ENCODE data around the gene KIN.
"Not testable (repeated sequence)": the region's sequence is repeated elsewhere in the genome, so short reads cannot be mapped to it uniquely, and the experiment has no call there.

KIN gene

DNA sequence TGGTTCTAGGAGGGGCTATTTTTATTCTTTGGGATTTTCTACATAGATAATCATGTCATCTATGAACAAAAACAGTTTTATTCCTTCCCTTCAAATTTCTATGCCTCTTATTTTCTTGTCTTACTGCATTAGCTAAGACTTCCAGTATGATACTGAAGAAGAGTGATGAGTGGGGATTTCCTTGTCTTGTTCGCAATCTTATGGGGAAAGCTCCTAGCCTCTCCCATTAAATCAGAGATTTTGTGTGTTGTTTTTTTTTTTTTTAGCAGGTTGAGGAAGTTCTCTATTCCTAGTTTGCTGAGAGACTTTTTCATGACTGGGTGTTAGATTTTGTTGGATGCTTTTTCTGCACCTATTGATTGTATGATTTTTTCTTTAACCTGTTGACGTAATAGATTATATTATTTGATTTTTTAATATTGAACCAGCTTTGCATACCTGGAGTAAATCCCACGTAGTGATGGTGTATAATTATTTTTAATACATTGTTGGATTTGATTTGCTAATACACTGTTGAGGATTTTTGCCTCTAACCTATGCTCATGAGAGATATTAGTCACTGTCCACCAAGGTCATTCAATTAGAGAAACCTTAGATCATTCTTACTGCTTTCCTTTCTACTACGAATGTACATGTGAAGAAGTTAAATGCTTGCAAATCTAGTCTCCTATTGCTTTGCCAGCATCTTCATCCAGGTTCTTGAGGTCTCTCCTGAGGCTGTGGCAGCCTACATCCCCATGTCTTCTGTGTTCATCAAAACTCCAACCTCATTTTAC, 6.6 kb upstream of the KIN start:
- DNase-seq: no peak

DNA sequence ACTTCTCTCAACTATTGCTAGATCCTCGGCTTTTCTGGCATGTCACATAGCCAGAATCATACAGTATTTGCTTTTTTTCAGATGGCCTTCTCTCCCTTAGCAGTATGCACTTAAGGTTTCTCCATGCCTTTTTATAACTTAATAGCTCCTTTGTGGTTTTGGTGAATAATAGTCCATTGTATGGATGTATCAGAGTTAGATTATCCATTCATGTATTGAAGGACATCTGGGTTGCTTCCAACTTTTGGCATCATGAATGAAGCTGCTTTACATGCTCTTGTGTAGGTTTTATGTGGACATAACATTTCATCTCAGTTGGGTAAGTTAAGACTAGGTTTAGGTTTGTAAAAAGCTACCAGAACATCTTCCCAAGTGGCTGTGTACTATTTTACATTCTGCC, 4.7 kb upstream of the KIN start:
- peak in 1 of 2 donors; percentile 13 for DNase-seq

DNA sequence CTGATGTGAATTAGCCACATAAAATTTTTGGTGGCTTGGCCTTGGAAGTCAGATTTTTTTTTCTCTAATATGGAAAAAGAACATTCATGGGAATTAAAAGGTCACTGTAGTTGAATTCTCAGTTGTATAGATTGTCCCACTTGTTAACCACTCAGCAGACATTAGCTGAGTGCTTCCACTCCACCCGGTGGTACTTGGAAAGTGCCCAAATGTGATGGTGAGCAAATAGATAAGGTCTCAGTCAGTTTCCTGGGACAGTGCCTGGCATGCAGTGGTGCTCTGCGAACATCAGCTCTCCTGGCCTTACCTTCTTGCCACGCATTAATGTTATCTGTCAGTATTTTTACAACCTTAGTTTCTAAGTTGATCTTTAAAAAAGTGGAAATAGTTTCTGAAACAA, 1.6 kb upstream of the KIN start:
- no peak for DNase-seq

DNA sequence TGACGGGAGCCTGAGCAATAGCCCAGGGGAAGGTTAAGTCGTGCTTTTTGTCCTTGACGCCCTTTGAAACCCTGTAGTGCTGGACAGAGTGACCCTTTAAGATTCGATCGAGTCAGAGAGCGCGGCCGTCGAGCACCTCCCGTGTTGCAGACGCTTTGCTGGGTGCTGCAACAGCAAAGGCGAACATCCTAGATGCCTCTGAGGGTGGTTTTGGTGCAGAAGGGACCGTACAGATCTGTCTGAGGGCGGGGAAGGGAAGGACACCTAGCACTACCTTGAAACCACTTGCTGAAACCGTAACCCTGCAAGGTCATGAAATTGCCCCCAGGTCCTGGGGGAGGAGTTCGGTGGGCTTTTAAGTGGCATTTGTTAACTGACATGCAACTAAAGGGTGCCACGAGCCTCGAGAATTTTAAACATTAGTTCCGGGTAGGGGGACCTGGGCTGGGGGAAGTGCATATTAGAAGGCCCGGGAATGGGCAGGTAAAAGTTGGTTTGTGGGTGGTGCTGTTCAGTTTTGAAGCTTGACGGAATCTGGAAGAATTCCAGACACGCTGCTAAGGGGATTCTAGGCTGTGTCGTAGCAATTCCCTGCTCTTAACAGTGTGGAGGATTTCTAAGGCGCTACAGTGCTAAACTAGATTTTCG, 970 bp upstream of the KIN start:
- no peak for DNase-seq

DNA sequence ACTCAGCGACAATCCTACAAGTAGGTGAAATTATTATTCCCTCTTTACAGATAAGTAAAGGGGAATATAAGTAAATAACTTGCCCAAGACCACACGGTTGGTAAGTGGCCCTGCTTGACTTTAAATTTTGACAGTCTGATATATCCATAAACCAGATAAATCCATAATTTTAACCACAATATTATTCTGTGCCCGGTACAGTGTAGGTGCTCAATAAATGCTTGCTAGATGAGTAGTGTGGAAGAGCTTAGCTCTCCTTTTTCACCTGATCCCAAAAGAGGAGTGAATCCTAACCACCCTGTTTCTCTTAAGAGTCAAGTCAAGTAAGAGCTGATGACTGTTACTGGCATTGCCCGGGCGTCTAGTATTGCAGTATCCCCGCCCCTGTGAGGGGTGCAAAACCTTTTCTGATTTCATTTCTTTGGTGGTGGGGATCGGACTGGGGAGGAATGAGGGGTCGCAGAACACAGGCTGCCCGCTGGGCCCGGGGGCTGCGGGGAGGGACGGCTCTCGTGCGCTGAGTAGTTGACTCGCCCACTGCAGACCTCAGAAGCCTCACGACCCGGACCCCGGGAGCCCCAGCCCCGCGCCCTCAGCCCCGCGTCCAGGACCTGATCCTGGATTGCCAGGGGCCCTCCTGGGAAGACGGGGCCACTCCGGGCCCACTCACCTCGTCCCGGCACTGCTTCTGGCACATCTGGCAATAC, 490 bp downstream of the KIN start:
- no peak for DNase-seq

DNA sequence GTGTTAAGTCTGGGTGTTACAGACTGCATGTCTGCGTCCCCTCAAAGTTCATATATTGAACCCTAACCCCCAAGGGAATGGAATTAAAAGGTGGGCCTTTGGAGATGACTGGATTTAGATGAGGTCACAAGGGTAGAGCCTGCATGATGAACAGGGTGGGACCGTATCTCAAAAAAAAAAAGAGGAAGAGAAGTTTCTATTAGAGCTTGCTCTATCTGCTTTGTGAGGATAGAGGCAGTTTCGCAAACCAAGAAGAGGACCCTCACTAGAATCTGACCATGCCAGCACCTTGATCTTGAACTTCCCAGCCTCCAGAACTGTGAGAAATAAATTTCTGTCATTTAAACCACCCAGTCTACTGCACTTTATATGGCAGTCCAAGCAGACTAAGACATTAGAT, 1.4 kb downstream of the KIN start:
- DNase-seq: no peak

DNA sequence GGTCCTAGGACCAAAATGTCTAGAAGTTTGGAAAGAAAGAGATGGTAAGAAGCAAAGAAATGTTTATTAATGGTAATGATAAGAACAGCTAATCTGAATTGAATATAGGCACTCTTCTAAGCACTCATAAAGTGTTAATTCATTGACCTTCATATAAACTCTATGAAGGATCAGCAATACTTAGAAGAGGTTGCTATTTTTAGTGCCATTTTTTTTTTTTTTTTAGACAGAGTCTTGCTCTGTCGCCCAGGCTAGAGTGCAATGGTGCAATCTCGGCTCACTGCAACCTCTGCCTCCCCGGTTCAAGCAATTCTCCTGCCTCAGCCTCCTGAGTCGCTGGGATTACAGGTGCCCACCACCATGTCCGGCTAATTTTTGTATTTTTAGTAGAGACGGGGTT, 5.6 kb downstream of the KIN start:
- DNase-seq: not testable (repeated sequence)

DNA sequence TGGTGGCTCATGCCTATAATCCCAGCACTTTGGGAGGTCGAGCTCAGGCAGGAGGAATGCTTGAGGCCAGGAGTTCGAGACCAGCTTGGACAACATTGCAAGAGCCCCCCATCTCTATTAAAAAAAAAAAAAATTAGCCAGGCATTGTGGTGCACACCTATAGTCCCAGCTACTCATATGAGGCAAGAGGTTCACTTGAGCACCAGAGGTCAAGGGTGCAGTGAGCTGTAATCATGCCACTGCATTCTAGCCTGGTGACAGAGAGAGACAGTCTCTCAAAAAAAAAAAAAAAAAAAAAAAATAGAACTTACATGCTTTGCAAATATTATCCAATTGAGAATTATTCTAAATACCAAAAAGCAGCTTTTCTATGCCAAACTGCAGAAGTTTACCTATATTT, 11.0 kb downstream of the KIN start:
- DNase-seq: no peak

DNA sequence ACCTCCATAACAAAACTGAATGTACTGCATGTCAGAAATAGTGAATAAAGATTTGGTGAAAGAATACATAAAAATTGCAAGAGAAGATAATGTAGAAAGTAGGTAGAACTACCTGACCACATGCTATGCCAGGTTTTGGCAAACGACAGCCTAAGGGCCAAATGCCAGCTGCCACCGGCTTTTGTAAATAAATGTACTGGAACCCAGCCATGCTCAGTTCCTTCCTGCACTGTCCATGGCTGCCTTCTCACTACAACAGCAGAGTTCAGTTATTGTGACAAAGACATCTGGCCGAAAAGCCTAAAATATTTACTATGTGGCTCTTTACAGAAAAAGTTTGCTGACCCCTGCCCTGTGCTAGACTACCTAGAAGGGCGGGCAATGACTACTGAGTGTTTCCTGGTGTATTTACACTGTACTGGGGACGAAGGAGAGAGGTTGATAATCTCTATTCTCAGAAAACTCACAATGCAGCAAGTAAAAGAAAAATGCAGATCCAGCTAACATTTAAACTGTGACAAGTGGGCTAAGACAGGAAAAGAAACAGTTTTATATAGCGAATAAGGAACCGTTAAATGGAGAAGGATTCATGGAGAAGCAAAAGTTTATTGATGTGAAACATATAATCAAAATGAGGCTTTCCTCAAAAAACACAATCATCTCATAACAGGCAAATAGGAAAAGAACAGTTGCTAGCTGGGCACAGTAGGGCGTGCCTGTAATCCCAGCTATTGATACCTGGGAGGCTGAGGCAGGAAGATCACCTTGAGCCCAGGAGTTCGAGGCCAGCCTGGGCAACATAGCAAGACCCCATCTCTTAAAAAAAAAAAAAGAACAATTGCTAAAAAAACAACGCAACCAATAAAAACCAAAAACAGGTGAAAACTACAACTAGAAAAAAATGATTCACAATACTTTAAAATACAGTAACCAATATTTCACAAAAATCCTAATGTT, 13.7 kb downstream of the KIN start:
- no peak for DNase-seq

DNA sequence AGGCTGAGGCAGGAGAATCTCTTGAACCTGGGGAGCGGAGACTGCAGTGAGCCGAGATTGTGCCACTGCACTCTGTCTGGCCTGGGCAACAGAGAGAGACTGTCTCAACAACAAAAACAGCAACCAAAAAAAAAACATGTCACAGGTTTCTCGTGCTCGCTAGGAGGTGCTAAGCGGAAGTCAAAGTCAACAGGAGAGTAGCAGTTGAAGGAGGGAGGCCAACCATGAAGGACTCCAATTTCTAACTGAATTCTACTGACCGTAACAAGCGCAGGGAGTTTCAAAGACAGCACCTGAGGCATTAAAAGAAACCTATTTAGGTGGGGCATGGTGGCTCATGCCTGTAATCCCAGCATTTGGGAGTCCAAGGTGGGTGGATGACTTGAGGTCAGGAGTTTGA, 19.4 kb downstream of the KIN start:
- no peak for DNase-seq

DNA sequence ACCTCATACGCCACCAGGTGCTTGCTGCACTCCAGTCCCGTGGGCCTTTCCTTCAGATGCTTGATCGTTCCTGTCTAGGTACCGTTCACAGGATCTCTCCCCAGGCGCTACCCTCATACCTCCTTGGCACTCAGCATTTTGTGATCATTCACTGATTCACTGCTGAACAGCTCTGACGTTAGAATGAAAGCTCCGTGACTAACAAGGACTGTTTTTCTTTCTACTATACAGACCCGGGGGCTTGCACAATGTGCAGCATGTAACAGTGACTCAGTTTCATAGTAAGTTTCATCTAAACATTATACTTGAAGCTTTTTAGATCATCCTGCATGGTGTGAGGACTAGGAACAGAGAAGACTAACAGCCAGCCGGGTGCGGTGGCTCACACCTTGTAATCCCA, 20.6 kb downstream of the KIN start:
- DNase-seq: no peak

DNA sequence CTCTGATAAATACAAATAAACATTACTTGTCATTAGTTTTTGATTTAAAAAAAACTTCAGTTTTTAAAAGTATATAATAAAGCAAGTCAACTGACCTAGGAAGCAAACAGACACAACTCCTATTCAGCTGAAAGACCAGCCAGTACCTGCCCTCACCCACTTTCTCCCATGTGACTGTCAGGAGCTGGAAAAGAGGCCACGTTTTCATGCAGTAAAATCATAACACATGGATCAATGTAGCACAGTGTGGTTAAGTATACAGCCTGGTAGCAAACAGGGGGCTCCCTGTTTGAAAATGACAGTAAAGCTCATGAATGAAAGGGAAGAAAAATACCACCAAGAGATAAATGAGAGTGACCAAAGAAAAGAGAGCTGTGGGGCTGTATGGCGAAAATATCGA, 21.6 kb downstream of the KIN start:
- no peak for DNase-seq

DNA sequence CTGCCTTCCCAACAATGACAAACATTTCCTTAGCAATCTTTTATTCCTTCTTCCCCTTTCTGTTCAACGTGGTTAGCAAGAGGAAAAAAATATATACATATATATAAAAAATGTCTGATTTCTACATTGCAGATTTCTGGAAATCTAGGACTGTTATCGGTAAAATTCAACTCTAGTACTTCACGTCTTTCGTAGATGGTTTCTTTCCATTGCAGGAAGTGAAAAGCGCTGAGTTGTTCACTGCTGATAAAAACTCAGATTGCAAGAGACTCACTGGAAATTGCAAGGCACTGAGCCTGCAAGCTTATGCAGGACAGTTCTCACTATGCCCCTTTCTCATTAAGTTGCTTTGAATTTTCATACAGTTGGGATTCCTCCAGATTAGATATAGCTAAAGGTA, 23.9 kb downstream of the KIN start:
- no peak for DNase-seq

DNA sequence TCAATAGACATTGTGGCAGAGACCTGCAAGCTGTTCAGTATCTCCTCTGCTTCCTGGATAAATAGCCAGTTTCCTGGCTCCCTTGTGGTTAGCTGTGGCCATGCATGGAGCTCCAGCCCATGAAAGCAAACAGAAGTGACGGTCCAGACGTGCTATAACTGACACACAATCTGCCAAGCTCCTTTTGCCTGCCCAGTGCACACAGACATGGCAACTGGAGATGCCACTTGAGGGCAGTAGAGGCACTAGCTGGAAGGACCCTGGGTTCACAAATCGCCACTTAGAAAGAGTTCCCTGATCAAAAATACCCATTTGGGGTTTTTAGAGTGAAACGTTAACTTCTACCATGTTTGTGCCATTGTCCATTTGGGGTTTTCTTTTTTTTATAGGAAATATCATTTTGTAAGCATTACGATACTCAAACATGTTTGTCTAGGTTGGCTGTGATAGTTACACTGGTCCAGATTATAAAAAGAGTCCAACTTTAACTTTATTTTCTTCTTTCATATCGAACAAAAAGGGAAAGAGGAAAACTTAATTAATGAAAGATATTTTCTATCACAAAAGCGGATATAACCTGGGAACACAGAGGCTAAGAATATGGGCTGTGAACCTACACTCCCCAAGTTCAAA, 31.3 kb downstream of the KIN start:
- no peak for DNase-seq

DNA sequence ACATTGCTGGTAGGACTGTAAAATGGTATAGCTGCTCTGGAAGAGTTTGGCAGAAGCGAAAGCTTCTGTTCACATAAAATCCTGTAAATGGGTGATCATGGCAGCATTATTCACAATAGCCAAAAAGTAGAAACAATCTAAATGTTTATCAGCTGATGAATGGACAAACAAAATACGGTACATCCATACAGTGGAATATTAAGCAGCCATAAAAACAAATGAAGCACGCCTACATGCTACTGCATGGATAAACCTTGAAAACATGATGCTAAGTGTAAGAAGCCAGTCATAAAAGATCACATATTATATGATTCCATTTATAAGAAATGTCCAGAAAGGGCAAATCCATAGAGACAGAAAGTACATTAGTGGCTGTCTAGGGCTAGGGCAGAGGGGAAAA, 32.7 kb downstream of the KIN start:
- no peak for DNase-seq

DNA sequence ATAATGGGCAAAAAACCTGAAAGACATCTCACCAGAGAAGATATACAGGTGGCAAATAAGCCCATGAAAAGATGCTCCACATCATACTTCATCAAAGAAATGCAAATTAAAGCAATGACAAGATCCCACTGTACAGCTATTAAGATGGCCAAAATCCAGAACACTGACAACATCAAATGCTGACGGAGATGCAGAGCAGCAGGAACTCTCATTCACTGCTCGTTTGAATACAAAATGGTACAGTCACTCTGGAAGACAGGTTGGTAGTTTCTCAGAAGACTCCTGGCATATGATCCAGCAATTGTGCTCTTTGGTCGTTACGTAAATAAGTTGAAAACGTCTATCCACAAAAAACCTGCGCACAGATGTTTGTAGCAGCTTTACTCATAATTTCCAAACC, 35.5 kb downstream of the KIN start:
- no peak for DNase-seq

DNA sequence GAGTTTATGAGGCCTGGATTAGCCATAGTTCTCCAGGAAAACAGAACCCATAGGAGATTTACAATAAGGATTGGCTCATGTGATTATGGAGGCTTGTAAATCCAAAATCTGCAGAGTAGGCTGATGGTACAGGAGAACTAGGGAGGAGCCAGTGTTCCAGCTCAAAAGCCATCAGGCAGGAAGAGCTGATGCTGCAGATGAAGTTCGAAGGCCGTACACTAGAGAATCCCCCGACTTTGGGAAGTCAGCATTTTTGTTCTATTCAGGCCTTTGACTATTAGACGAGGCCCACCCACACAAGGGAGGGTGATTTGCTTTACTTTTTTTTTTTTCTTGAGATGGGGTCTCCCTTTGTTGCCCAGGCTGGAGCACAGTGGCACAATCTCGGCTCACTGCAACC, 37.6 kb downstream of the KIN start:
- no peak for DNase-seq

DNA sequence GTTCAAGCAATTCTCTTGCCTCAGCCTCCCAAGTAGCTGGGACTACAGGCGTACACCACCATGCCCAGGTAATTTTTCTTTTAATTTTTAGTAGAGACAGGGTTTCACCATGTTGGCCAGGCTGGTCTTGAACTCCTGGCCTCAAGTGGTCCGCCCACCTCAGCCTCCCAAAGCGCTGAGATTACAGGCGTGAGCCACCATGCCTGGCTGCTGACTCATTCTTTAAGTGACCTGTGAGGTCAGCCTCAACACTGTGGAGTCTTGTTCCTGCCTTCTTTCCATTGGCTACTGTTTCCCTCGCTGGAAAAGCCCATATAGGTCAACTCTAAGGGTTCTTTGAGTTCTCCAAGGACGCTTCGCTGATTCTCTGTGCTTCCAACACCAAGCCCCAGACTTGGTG, 39.2 kb downstream of the KIN start:
- DNase-seq: not testable (repeated sequence)

DNA sequence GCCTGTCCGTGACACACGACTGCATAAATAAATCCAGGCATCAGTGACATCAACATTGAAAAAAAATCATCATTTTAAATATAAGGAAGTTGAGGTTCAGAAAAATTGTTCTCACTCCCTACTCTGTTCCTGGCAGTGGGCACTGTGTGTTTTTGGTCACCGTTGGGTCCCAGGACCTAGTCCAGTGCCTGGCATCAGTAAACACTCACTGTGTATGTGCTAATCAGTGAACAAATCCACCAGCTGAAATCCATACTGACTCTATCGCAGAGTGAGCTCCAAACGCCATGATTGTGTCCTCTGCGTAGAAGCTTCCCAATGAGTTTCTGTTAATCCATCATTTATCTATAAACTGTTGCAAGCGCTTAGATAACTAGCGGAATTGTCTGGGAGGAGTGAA, 43.5 kb downstream of the KIN start:
- DNase-seq: no peak

DNA sequence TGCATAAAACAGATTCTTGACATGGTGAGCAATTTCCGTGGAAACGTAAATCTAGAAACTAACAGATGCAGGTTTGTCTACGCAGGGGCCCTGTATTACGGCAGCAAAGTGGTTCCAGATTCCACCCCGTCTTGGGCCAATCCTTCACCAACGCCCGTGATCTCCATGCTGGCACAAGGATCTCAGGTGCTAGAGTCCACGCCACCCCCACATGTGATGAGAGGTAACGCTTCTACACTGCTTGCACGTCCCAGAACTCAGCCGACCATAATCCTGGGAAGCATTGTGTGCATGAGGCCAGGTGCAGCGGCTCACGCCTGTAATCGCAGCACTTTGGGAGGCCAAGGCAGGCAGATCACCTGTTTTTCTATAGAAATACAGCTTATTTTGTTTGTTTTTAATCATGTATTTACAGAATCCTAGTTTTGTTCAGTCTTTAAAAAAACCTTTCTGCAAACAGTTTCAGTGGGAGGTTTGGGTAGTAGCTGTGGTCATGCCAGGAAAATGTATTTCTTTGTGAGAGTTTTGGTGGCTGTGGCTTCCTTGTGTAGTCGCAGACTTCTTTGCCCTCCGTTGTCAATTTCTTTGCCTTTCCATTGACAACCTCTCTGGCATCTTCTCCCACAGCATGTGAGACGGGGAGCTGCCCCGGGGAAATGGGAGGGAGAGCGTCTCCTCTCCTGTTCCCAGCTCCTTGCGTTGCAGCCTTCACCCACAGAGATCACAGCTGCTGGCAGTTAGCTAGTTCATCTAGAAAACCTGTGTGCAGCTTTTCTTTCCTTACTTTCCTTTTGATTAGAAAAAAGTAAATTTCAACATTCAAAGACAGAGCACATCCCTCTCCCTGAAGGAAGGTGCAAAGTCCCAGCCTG, 49.0 kb downstream of the KIN start:
- no peak for DNase-seq

DNA sequence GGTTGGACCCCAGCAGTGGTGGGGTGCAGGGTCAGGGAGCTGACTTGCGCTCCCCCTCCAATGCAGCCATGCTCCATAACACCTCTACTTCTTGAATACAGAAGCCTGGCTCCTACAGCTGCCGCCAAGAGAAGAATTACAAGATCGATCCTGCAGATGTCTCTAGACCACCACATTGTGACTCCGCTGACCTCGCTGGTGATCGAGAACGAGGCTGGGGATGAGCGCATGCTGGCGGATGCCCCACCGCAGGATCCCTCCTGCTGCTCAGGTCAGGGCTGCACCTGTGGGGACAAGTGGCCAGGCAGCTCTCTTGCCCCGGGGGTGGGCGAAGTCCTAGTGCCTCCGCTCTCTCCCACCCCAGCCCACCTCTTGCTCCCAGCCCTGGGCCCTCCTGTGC, 53.0 kb downstream of the KIN start:
- no peak for DNase-seq
